Raji (cell line): ENCODE data around the gene PDCD6IP.

ENCODE experiments used
- POLR2A ChIP-seq: IDR thresholded peaks from 2 replicates; pipeline ENCODE4 v1.6.1; 2011; ENCODE audit warnings: low read depth, low read length, control low read depth; ENCODE audit not compliant: insufficient read depth

The PDCD6IP gene

GRCh38 chr3:33833408-33834095 is 35.1 kb downstream of the PDCD6IP start:
- no peak for TF ChIP-seq POLR2A

DNA sequence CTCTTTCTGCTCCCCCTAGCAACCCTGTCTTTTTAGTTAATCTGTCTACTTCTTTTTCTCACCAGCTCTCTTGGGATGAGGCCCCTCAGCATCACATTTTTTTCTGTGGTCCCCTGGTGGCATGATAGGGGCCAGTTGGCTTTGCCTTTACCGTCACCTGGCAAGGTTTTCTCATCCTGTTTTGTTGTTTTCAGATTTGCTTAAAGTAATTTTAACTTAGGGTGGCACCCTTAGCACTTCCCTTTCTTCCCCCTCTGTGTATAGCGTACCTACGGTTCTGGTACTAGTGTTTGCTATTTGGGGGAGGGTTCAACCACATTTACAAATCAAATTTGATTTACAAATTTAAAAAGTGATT is 35.6 kb downstream of the PDCD6IP start:
- TF ChIP-seq POLR2A, result no peak

GRCh38 chr3:33839283-33839682 is 40.9 kb downstream of the PDCD6IP start:
- TF ChIP-seq POLR2A, result no peak

GRCh38 chr3:33840179-33840578 is 41.7 kb downstream of the PDCD6IP start:
- no peak for TF ChIP-seq POLR2A

DNA sequence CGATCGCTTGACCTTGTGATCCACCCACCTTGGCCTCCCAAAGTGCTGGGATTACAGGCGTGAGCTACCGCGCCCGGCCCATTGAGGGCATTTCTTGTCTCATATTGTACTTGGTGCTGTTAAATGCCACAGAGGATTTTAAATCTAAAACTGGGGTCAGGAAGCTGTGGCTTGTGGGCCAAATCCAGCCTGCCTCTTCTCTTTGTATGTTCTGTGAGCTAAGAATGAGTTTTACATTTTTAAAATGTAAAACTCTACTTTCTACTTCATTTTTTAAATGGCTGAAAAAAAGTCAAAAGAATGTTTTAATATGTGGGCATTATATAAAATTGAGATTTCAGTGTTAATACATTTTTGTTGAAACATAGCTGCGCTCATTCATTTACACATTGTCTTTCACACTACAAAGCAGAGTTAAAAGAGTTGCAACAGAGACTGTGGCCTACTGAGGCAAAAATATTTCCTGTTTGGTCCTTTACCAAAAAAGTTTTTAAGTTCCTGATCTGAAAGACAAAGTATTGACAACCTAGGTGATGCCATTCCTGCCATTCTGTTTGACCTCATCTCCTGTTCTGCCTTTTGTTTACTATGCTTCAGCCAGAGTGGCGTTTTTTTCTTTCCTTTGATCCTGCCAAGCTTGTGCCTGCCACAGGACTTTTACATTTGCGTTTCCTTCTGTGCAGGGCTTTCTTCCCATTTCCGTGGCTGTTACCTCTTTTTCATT is 50.4 kb downstream of the PDCD6IP start:
- no peak for TF ChIP-seq POLR2A

DNA sequence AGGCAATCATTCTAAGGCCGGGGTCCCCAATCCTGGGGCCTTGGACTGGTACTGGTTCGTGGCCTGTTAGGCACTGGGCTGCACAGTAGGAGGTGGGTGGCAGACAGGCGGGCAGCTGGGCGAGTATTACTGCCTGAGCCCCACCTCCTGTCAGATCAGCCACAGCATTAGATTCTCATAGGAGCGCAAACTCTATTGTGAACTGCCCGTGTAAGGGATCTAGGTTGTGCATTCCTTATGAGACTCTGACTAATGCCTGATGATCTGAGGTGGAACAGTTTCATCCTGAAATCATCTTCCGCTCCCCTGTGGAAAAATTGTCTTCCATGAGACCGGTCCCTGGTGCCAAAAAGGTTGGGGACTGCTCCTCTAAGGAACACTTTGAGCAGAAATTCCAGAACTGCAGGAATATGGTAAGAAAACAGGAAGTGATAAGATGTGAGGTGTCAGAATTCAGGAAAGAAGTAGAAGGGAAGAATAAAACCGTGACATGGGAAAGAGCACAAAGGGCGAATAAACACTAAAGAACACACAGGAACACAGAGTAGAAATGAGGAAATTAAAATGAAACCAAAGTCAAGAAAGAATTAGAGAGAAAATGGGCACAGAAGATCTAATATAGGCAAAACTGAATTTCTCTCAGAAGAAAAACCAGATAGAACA is 57.6 kb downstream of the PDCD6IP start:
- TF ChIP-seq POLR2A, result no peak

GRCh38 chr3:33858131-33858530 is 59.7 kb downstream of the PDCD6IP start:
- no peak for TF ChIP-seq POLR2A

GRCh38 chr3:33860373-33861050 is 62.1 kb downstream of the PDCD6IP start:
- no peak for TF ChIP-seq POLR2A

GRCh38 chr3:33865133-33865532 is 66.7 kb downstream of the PDCD6IP start:
- no peak for TF ChIP-seq POLR2A

GRCh38 chr3:33868309-33868708 is 69.9 kb downstream of the PDCD6IP start:
- TF ChIP-seq POLR2A, result no peak

DNA sequence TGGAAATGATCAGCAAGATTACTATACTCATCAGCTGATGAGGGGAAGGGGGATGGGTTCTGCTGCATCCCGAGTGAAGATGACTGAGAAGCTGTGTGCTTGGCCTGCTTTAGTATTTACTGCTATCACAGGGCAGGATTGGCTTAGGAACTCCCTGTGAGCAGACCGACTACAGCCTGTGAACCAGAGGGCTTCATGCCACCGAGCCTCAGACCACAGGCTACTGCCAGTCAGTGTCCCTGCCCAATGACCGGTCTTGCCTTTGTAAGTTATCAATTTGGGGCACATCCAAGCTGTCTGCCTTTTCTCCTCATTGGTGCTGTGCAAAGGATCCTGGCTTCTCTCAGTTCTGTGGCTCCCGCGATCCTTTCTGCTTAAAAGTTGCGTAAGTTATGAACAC is 71.5 kb downstream of the PDCD6IP start:
- no peak for TF ChIP-seq POLR2A

GRCh38 chr3:33874815-33875214 is 76.4 kb downstream of the PDCD6IP start:
- no peak for TF ChIP-seq POLR2A

DNA sequence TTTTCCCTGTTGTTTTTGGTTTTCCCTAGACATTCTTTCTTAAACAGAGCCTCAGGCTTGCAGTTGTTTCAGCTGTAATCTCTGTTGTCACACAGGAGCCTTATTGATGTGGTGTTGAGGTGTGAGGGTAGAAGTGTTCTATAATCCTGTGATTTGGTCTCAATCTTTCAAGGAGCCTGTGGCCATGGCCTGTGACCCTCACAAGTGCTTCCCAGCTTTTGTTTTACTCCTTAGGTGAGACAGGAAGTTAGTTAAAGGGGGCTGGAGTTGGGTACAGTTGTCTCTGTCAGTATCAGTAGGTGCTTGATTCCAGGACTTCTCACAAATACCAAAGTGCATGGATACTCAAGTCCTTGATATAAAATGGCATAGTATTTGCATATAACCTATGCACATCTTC is 77.2 kb downstream of the PDCD6IP start:
- no peak for TF ChIP-seq POLR2A

DNA sequence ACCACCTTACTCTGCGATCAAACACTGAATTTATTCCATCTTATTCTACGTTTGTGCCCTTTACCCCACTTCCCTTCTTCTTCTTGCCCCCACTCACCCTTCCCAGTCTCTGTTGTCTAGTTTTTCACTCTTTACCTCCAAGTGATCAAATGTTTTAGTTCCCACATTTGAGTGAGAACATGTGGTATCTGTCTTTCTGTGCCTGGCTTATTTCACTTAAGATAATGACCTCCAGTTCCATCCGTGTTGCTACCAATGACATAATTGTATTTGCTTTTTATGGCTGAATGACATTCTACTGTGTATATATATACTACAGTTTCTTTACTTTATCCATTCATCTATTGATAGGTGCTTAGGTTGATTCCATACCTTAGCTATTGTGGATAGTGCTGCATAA is 78.8 kb downstream of the PDCD6IP start:
- no peak for TF ChIP-seq POLR2A

DNA sequence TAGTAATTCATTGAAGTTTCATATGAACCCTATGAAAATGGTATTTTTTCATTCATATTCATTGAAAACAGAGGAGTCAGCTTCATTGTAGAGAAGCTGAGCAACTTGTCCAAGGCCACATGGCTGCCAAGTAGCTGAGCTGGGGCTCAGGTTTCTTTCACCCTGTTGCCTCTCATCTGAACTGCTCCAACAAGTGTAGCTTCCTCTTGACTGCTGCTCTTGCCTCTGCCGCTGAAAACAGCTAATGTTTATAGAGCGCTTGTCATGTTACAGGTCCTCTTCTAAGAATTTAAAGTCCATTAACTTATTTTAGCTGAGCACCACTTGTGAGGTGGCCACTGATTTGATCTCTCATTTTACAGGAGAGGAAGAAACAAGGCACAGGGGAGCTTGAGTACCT is 81.1 kb downstream of the PDCD6IP start:
- TF ChIP-seq POLR2A, result no peak

DNA sequence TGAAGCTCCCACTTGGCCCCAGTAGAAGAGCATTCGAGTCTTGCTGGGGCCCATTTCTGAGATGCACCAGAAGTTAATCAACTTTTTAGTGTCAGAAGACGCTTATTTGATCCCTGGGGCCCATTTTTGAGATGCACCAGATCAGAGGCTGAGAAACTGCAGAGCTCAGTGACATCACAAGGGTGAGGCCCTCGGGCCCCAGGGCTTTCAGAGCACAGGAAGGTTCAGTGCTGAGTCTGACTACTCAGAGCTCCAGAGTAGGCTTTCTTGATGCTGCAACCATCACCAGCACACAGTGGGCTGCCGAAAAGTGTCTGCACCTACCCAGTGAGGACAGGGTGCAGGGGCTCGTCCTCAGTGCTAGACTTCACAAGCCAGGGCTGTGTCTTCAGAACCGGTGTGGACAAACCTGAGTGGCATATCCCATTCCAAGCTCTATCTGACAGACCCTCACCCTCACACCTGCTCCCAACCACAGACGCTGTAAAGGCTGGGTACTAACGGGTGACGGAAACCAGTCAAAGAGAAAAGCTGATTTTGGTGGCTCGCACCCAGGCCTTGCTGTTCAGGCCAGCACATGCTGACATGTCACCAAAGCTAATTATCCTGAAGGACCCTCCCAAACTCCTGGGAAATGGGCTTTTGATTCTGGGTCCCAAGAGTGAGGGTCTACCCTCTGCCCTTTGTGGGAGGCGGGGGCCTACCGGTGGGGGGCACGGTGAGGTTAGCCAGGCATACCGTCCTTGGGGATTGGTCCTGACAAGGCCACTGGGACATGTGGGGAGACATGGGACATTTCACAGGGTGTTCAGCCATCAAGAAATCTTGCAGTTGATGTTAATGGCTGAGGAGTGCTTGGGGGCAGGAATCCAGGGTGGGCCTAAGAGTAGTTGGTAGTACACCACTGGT is 83.0 kb downstream of the PDCD6IP start:
- TF ChIP-seq POLR2A, result no peak
